Osteoblast (primary cell): ENCODE results near the gene LRP1B. TPM values are rescaled to one million over a fixed set of nuclear protein-coding genes. Genes with fewer than 3 reads are reported as not detected.

Experiments
- DNase-seq: peaks from one replicate; pipeline ENCODE4 v3.0.0; 2011; ENCODE audit warnings: low spot score, mixed read lengths; ENCODE audit not compliant: insufficient read length; ENCODE audit errors: missing footprints
- H2AFZ ChIP-seq: 2 replicates; pipeline ENCODE4 v1.6.0; 2011; ENCODE audit warnings: mild to moderate bottlenecking, low read length
- H3K27ac ChIP-seq: 2 replicates; pipeline ENCODE4 v1.5.1; 2011; ENCODE audit warnings: mild to moderate bottlenecking, low read depth, low read length, moderate library complexity
- H3K27me3 ChIP-seq: 2 replicates; pipeline ENCODE4 v1.6.0; 2012; ENCODE audit warnings: mild to moderate bottlenecking, control low read depth, inconsistent platforms, low read length, moderate library complexity; ENCODE audit not compliant: insufficient read depth
- H3K36me3 ChIP-seq: 2 replicates; pipeline ENCODE4 v1.5.1; 2011; ENCODE audit warnings: mild to moderate bottlenecking, low read length, control low read depth, moderate library complexity; ENCODE audit not compliant: insufficient read depth
- H3K4me1 ChIP-seq: 2 replicates; pipeline ENCODE4 v1.5.1; 2011; ENCODE audit warnings: mild to moderate bottlenecking, low read length, control low read depth, moderate library complexity; ENCODE audit not compliant: insufficient read depth
- H3K4me2 ChIP-seq: 2 replicates; pipeline ENCODE4 v1.6.0; 2011; ENCODE audit warnings: mild to moderate bottlenecking, low read length; ENCODE audit not compliant: insufficient read depth
- H3K4me3 ChIP-seq: fragments of 200-600 bp; sonication (generic); 3 replicates; pipeline ENCODE4 v1.5.1; 2012; ENCODE audit warnings: mild to moderate bottlenecking, low read length, inconsistent platforms; ENCODE audit not compliant: insufficient read depth
- H3K79me2 ChIP-seq: 2 replicates; pipeline ENCODE4 v1.6.0; 2012; ENCODE audit warnings: mild to moderate bottlenecking, low read length, control low read depth, inconsistent platforms; ENCODE audit not compliant: insufficient read depth
- H3K9me3 ChIP-seq: 2 replicates; pipeline ENCODE4 v1.5.1; 2011; ENCODE audit warnings: low read depth, low read length, control low read depth
- H4K20me1 ChIP-seq: 2 replicates; pipeline ENCODE4 v1.6.0; 2012; ENCODE audit warnings: mild to moderate bottlenecking, low read length, control low read depth; ENCODE audit not compliant: insufficient read depth
- CTCF ChIP-seq: IDR thresholded peaks from 2 replicates; pipeline ENCODE4 v1.5.1; 2011; ENCODE audit warnings: mild to moderate bottlenecking, low read depth, low read length, moderate library complexity; ENCODE audit errors: extremely low read depth
- total RNA-seq: library from RNA; depleted of rRNA; stranded (reverse); fragments of >200 nt; gene quantifications from 2 replicates; pipeline ENCODE4 v1.2.3, GENCODE V29; 2012

The LRP1B gene
- total RNA-seq, 1 donor, result not detected

GRCh38 chr2:140747090-140747489 lies 1383.7 kb downstream of the LRP1B start:
- Histone ChIP-seq H3K27me3 (no peaks in the 10 kb centered on the region), H2AFZ (no peak overlapping the region), H3K9me3 (no peaks in the 10 kb centered on the region), H3K4me1 (no peaks in the 10 kb centered on the region), H3K36me3 (no peaks in the 10 kb centered on the region), H3K4me2 (no peak overlapping the region), H3K4me3 (no peak overlapping the region), H4K20me1 (no peaks in the 10 kb centered on the region), H3K79me2 (no peaks in the 10 kb centered on the region), H3K27ac (no peak overlapping the region)
- TF ChIP-seq CTCF, result no peak
- no peak for DNase-seq

- TF ChIP-seq CTCF, result no peak
- no peak overlapping the region for H2AFZ ChIP-seq
- H3K79me2 ChIP-seq, result no peaks in the 10 kb centered on the region
- H3K9me3 ChIP-seq, result no peaks in the 10 kb centered on the region
- H3K27ac ChIP-seq, result no peak overlapping the region
- DNase-seq, result no peak
- H3K4me3 ChIP-seq, result no peak overlapping the region
- no peaks in the 10 kb centered on the region for H3K36me3 ChIP-seq
- no peaks in the 10 kb centered on the region for H4K20me1 ChIP-seq
- no peaks in the 10 kb centered on the region for H3K27me3 ChIP-seq
- H3K4me1 ChIP-seq, result no peaks in the 10 kb centered on the region
- no peak overlapping the region for H3K4me2 ChIP-seq
Measured at GRCh38 chr2:140744379-140744778, 1386.4 kb downstream of the LRP1B start.

- TF ChIP-seq CTCF, result no peak
- no peak overlapping the region for H3K4me3 ChIP-seq
- no peak overlapping the region for H3K4me2 ChIP-seq
- no peaks in the 10 kb centered on the region for H3K36me3 ChIP-seq
- H3K9me3 ChIP-seq, result no peaks in the 10 kb centered on the region
- H3K27me3 ChIP-seq, result no peaks in the 10 kb centered on the region
- H3K4me1 ChIP-seq, result no peaks in the 10 kb centered on the region
- no peaks in the 10 kb centered on the region for H3K79me2 ChIP-seq
- H4K20me1 ChIP-seq, result no peaks in the 10 kb centered on the region
- no peak for DNase-seq
- no peak overlapping the region for H3K27ac ChIP-seq
- no peak overlapping the region for H2AFZ ChIP-seq
Measured at GRCh38 chr2:140737006-140737405, 1393.8 kb downstream of the LRP1B start.

- no peak overlapping the region for H3K4me3 ChIP-seq
- no peak overlapping the region for H3K27ac ChIP-seq
- no peaks in the 10 kb centered on the region for H3K79me2 ChIP-seq
- H2AFZ ChIP-seq, result no peak overlapping the region
- no peaks in the 10 kb centered on the region for H3K36me3 ChIP-seq
- no peak for DNase-seq
- H3K4me1 ChIP-seq, result no peaks in the 10 kb centered on the region
- no peaks in the 10 kb centered on the region for H4K20me1 ChIP-seq
- TF ChIP-seq CTCF, result no peak
- H3K9me3 ChIP-seq, result peaks cover 2% of the 10 kb centered on the region
- no peaks in the 10 kb centered on the region for H3K27me3 ChIP-seq
- H3K4me2 ChIP-seq, result no peak overlapping the region
Measured at GRCh38 chr2:140734992-140735391, 1395.8 kb downstream of the LRP1B start.
